ENCODE data around the gene PRR12.

PRR12 gene

GRCh38 chr19:49665351-49666119 is 74.6 kb downstream of the PRR12 start, which contains the start of the genes BCL2L12 and IRF3 (continued):
- TF ChIP-seq ZBTB1 (tag by site-specific recombination; IDR thresholded peaks at IDR 0.05) = no peak
- no peak for TF ChIP-seq ZNF514 (tag by site-specific recombination; IDR thresholded peaks at IDR 0.05)
- peak; percentile 98 for TF ChIP-seq PRDM10 (tag by site-specific recombination; IDR thresholded peaks at IDR 0.05)
- no peak for TF ChIP-seq GLI4 (tag by site-specific recombination; IDR thresholded peaks at IDR 0.05)
- TF ChIP-seq, protein P1, sequence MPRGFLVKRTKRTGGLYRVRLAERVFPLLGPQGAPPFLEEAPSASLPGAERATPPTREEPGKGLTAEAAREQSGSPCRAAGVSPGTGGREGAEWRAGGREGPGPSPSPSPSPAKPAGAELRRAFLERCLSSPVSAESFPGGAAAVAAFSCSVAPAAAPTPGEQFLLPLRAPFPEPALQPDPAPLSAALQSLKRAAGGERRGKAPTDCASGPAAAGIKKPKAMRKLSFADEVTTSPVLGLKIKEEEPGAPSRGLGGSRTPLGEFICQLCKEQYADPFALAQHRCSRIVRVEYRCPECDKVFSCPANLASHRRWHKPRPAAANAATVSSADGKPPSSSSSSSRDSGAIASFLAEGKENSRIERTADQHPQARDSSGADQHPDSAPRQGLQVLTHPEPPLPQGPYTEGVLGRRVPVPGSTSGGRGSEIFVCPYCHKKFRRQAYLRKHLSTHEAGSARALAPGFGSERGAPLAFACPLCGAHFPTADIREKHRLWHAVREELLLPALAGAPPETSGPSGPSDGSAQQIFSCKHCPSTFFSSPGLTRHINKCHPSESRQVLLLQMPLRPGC (tag by site-specific recombination; IDR thresholded peaks at IDR 0.05) = no peak
- no peak for TF ChIP-seq ZNF707 (tag by site-specific recombination; IDR thresholded peaks at IDR 0.05)
- no peak for TF ChIP-seq YY2 (tag by site-specific recombination; IDR thresholded peaks at IDR 0.05)
- TF ChIP-seq GLIS2 (tag by site-specific recombination; IDR thresholded peaks at IDR 0.05) = peak; percentile 80
- TF ChIP-seq ZNF555 (tag by site-specific recombination; conservative IDR thresholded peaks at IDR 0.05) = no peak
- peak; percentile 88 for TF ChIP-seq ZNF398 (tag by site-specific recombination; IDR thresholded peaks at IDR 0.05)
- peak; percentile 57; the same call in 1 of the 2 replicates for TF ChIP-seq ZNF335 (tag by site-specific recombination; conservative IDR thresholded peaks at IDR 0.05)
- TF ChIP-seq ZNF639 (tag by site-specific recombination; IDR thresholded peaks at IDR 0.05) = no peak
- TF ChIP-seq ZBTB20 (tag by site-specific recombination; IDR thresholded peaks at IDR 0.05) = peak; percentile 91
- no peak for TF ChIP-seq ZNF654 (tag by site-specific recombination; IDR thresholded peaks at IDR 0.05; ENCODE audit: low read depth)
- TF ChIP-seq KLF16 (tag by site-specific recombination; IDR thresholded peaks at IDR 0.05) = no peak; the same call in 1 of the 2 replicates
- TF ChIP-seq ZNF404 (tag by site-specific recombination; IDR thresholded peaks at IDR 0.05) = no peak
- no peak for TF ChIP-seq ZNF548 (tag by site-specific recombination; IDR thresholded peaks at IDR 0.05)
- TF ChIP-seq ZNF549 (tag by site-specific recombination; IDR thresholded peaks at IDR 0.05) = no peak
- TF ChIP-seq, protein P2, sequence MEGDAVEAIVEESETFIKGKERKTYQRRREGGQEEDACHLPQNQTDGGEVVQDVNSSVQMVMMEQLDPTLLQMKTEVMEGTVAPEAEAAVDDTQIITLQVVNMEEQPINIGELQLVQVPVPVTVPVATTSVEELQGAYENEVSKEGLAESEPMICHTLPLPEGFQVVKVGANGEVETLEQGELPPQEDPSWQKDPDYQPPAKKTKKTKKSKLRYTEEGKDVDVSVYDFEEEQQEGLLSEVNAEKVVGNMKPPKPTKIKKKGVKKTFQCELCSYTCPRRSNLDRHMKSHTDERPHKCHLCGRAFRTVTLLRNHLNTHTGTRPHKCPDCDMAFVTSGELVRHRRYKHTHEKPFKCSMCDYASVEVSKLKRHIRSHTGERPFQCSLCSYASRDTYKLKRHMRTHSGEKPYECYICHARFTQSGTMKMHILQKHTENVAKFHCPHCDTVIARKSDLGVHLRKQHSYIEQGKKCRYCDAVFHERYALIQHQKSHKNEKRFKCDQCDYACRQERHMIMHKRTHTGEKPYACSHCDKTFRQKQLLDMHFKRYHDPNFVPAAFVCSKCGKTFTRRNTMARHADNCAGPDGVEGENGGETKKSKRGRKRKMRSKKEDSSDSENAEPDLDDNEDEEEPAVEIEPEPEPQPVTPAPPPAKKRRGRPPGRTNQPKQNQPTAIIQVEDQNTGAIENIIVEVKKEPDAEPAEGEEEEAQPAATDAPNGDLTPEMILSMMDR (tag by site-specific recombination; IDR thresholded peaks at IDR 0.05) = peak; percentile 50; the same call in 1 of the 2 replicates
- TF ChIP-seq ZNF529 (tag by site-specific recombination; IDR thresholded peaks at IDR 0.05; ENCODE audit: insufficient replicate concordance) = no peak
- TF ChIP-seq REST (tag by site-specific recombination; IDR thresholded peaks at IDR 0.05) = no peak
- no peak for TF ChIP-seq ZNF558 (tag by site-specific recombination; IDR thresholded peaks at IDR 0.05)
- TF ChIP-seq ZNF416 (tag by site-specific recombination; IDR thresholded peaks at IDR 0.05) = no peak
- TF ChIP-seq ZNF624 (tag by site-specific recombination; IDR thresholded peaks at IDR 0.05) = no peak
- peak; percentile 39; the same call in 1 of the 2 replicates for TF ChIP-seq ZNF843 (tag by site-specific recombination; IDR thresholded peaks at IDR 0.05)
- TF ChIP-seq ZNF133 (tag by site-specific recombination; IDR thresholded peaks at IDR 0.05) = no peak

Measured in HEK293 (cell line).